HG03378 (cell line): ENCODE measurements around the gene ATG4A.
A peak's percentile ranks its signal among the peaks of the same experiment; 100 is the strongest.

Experiments used
- ATAC-seq: cut with Tn5 transposase; IDR thresholded peaks from one replicate; pipeline ENCODE4 v1.9.1; 2021; ENCODE audit warnings: mild to moderate bottlenecking, moderate library complexity; ENCODE audit not compliant: unreplicated experiment

Gene ATG4A

GRCh38 chrX:108091264-108091877 is at the start of gene ATG4A, which contains the start of gene PSMD10:
TSS of gene ATG4A (plus strand) at chrX:108091778. CDS start at chrX:108091827, 49 bp downstream.
TSS of gene PSMD10 (minus strand) at chrX:108091542. CDS start at chrX:108091520, 22 bp downstream.
- ATAC-seq: peak; percentile 93

- ATAC-seq: no peak
Observed at GRCh38 chrX:108044554-108045256, 46.9 kb upstream of the ATG4A start, which contains the start of gene VSIG1. TSS of gene VSIG1 (plus strand) at chrX:108045065. CDS start at chrX:108045131, 66 bp downstream.

- no peak for ATAC-seq
Observed at GRCh38 chrX:108049649-108050048, 41.9 kb upstream of the ATG4A start.

- no peak for ATAC-seq
Observed at GRCh38 chrX:108053218-108053617, 38.4 kb upstream of the ATG4A start.

- ATAC-seq: no peak
Observed at GRCh38 chrX:108055546-108055945, 36.0 kb upstream of the ATG4A start.

GRCh38 chrX:108059801-108060200 is 31.8 kb upstream of the ATG4A start:
- no peak for ATAC-seq

GRCh38 chrX:108064001-108064400 is 27.6 kb upstream of the ATG4A start:
- no peak for ATAC-seq

GRCh38 chrX:108064613-108065012 is 27.0 kb upstream of the ATG4A start:
- no peak for ATAC-seq

- ATAC-seq: no peak
Observed at GRCh38 chrX:108068121-108068520, 23.5 kb upstream of the ATG4A start.

- no peak for ATAC-seq
Observed at GRCh38 chrX:108070891-108071290, 20.7 kb upstream of the ATG4A start.

- no peak for ATAC-seq
Observed at GRCh38 chrX:108071578-108071977, 20.0 kb upstream of the ATG4A start.

GRCh38 chrX:108072746-108073145 is 18.8 kb upstream of the ATG4A start:
- ATAC-seq: no peak

GRCh38 chrX:108081110-108081509 is 10.5 kb upstream of the ATG4A start:
- no peak for ATAC-seq

GRCh38 chrX:108087792-108088191 is 3.8 kb upstream of the ATG4A start:
- no peak for ATAC-seq

- ATAC-seq: no peak
Observed at GRCh38 chrX:108088511-108088910, 3.1 kb upstream of the ATG4A start.

GRCh38 chrX:108090491-108091263 is 901 bp upstream of the ATG4A start:
- ATAC-seq: peak; percentile 9

GRCh38 chrX:108091878-108092291 is 307 bp downstream of the ATG4A start:
- peak; percentile 32 for ATAC-seq

- no peak for ATAC-seq
Observed at GRCh38 chrX:108097380-108097779, 5.8 kb downstream of the ATG4A start.

- ATAC-seq: no peak
Observed at GRCh38 chrX:108105473-108105872, 13.9 kb downstream of the ATG4A start.

GRCh38 chrX:108114541-108114940 is 23.0 kb downstream of the ATG4A start:
- ATAC-seq: no peak

GRCh38 chrX:108117988-108118387 is 26.4 kb downstream of the ATG4A start:
- no peak for ATAC-seq

- ATAC-seq: no peak
Observed at GRCh38 chrX:108121291-108121690, 29.7 kb downstream of the ATG4A start.
